Loucy (cell line): ENCODE data around the gene FAM53A.

Experiments used
- H2AFZ ChIP-seq: fragments of 200-600 bp; sonication (generic); 2 replicates; pipeline ENCODE4 v1.6.0; 2016; ENCODE audit warnings: antibody characterized with exemption, mild to moderate bottlenecking, low read length, moderate library complexity
- H3F3A ChIP-seq: fragments of 200-600 bp; 2 replicates; pipeline ENCODE4 v1.6.0; 2016; ENCODE audit warnings: antibody characterized with exemption, low read depth, mild to moderate bottlenecking
- H3K27me3 ChIP-seq: fragments of 200-600 bp; sonication (generic); 2 replicates; pipeline ENCODE4 v1.6.1; 2014; ENCODE audit warnings: low read length, mild to moderate bottlenecking; ENCODE audit not compliant: insufficient read depth, poor library complexity, severe bottlenecking
- H3K36me3 ChIP-seq: fragments of 200-600 bp; sonication (generic); 2 replicates; pipeline ENCODE4 v1.6.1; 2016; ENCODE audit warnings: low read length; ENCODE audit not compliant: insufficient read depth
- H3K4me1 ChIP-seq: fragments of 200-600 bp; sonication (generic); 2 replicates; pipeline ENCODE4 v1.5.1; 2014; ENCODE audit warnings: low read length, mild to moderate bottlenecking; ENCODE audit not compliant: insufficient read depth, poor library complexity, severe bottlenecking
- H3K4me2 ChIP-seq: fragments of 200-600 bp; sonication (generic); 2 replicates; pipeline ENCODE4 v1.6.0; 2014; ENCODE audit warnings: antibody characterized with exemption, low read length, low read depth, mild to moderate bottlenecking; ENCODE audit not compliant: poor library complexity, severe bottlenecking
- H3K4me3 ChIP-seq: fragments of 200-600 bp; sonication (generic); 2 replicates; pipeline ENCODE4 v1.5.1; 2014; ENCODE audit warnings: low read length, mild to moderate bottlenecking, mixed read lengths; ENCODE audit not compliant: poor library complexity, severe bottlenecking
- H3K79me2 ChIP-seq: fragments of 200-600 bp; sonication (generic); 2 replicates; pipeline ENCODE4 v1.6.1; 2014; ENCODE audit warnings: low read length; ENCODE audit not compliant: insufficient read depth
- H3K9ac ChIP-seq: fragments of 200-600 bp; sonication (generic); 2 replicates; pipeline ENCODE4 v1.6.0; 2014; ENCODE audit warnings: mild to moderate bottlenecking, low read depth, low read length, moderate library complexity; ENCODE audit not compliant: poor library complexity, severe bottlenecking
- H3K9me2 ChIP-seq: fragments of 200-600 bp; sonication (generic); replicated peaks from 2 replicates; pipeline ENCODE4 v1.6.1; 2016; ENCODE audit warnings: low read depth, low read length, mixed read lengths
- H3K9me3 ChIP-seq: fragments of 200-600 bp; sonication (generic); 2 replicates; pipeline ENCODE4 v1.6.1; 2014; ENCODE audit warnings: mild to moderate bottlenecking, antibody characterized with exemption, low read length, low read depth; ENCODE audit not compliant: insufficient read depth
- H4K20me1 ChIP-seq: fragments of 200-600 bp; sonication (generic); 2 replicates; pipeline ENCODE4 v1.6.0; 2014; ENCODE audit warnings: antibody characterized with exemption, low read length, mild to moderate bottlenecking; ENCODE audit not compliant: insufficient read depth, poor library complexity, severe bottlenecking
- CTCF ChIP-seq: fragments of 200-600 bp; sonication (generic); conservative IDR thresholded peaks from 2 replicates; pipeline ENCODE4 v1.5.1; 2014; ENCODE audit warnings: mild to moderate bottlenecking, antibody characterized with exemption, low read length
- EZH2phosphoT487 ChIP-seq: fragments of 200-600 bp; IDR thresholded peaks from 2 replicates; pipeline ENCODE4 v1.6.1; 2018; ENCODE audit warnings: antibody characterized with exemption, mild to moderate bottlenecking, moderate library complexity, borderline replicate concordance

FAM53A gene

GRCh38 chr4:1720163-1720983 is 36.3 kb upstream of the FAM53A start:
- H3K4me1 ChIP-seq, result peaks cover 24% of the 10 kb centered on the region
- TF ChIP-seq CTCF (no peak), EZH2phosphoT487 (no peak)
- peaks cover 58% of the 10 kb centered on the region for H4K20me1 ChIP-seq
- no peaks in the 10 kb centered on the region for H3F3A ChIP-seq
- peak overlapping the region; percentile 84 for H3K9ac ChIP-seq
- peak overlapping the region; percentile 91 for H3K4me3 ChIP-seq
- H3K79me2 ChIP-seq, result peaks cover 93% of the 10 kb centered on the region
- peaks cover 18% of the 10 kb centered on the region; the same call in 1 of the 2 replicates for H3K36me3 ChIP-seq
- no peaks in the 10 kb centered on the region for H3K9me3 ChIP-seq
- peak overlapping the region; percentile 97 for H3K4me2 ChIP-seq
- H3K27me3 ChIP-seq, result no peaks in the 10 kb centered on the region
- peak overlapping the region; percentile 62 for H2AFZ ChIP-seq
- H3K9me2 ChIP-seq, result no peaks in the 10 kb centered on the region

GRCh38 chr4:1718095-1718850 is 34.2 kb upstream of the FAM53A start:
- Histone ChIP-seq H3K4me3 (no peak overlapping the region), H2AFZ (no peak overlapping the region), H3F3A (no peaks in the 10 kb centered on the region), H3K79me2 (peaks cover 93% of the 10 kb centered on the region), H3K9ac (peak overlapping the region; percentile 84), H3K9me3 (no peaks in the 10 kb centered on the region), H3K36me3 (peaks cover 2% of the 10 kb centered on the region; the same call in 1 of the 2 replicates), H3K27me3 (no peaks in the 10 kb centered on the region), H3K9me2 (no peaks in the 10 kb centered on the region), H3K4me2 (peak overlapping the region; percentile 11), H3K4me1 (peaks cover 37% of the 10 kb centered on the region), H4K20me1 (peaks cover 64% of the 10 kb centered on the region)
- TF ChIP-seq CTCF (no peak), EZH2phosphoT487 (no peak)

GRCh38 chr4:1717129-1718094 is 33.3 kb upstream of the FAM53A start:
- no peaks in the 10 kb centered on the region for H3K9me2 ChIP-seq

More at GRCh38 chr4:1717129-1718094, 33.3 kb upstream of the FAM53A start:
- H3K36me3 ChIP-seq, result no peaks in the 10 kb centered on the region; the same call in 1 of the 2 replicates
- no peak for TF ChIP-seq EZH2phosphoT487
- H3K27me3 ChIP-seq, result no peaks in the 10 kb centered on the region
- H3K79me2 ChIP-seq, result peaks cover 90% of the 10 kb centered on the region
- H3F3A ChIP-seq, result no peaks in the 10 kb centered on the region
- no peak overlapping the region for H3K4me3 ChIP-seq
- H3K4me1 ChIP-seq, result peaks cover 32% of the 10 kb centered on the region
- no peaks in the 10 kb centered on the region for H3K9me3 ChIP-seq
- no peak overlapping the region for H2AFZ ChIP-seq
- H4K20me1 ChIP-seq, result peaks cover 56% of the 10 kb centered on the region
- no peak overlapping the region for H3K9ac ChIP-seq
- H3K4me2 ChIP-seq, result peak overlapping the region; percentile 81
